ENCODE results near the gene RSPO4.

Gene RSPO4

DNA sequence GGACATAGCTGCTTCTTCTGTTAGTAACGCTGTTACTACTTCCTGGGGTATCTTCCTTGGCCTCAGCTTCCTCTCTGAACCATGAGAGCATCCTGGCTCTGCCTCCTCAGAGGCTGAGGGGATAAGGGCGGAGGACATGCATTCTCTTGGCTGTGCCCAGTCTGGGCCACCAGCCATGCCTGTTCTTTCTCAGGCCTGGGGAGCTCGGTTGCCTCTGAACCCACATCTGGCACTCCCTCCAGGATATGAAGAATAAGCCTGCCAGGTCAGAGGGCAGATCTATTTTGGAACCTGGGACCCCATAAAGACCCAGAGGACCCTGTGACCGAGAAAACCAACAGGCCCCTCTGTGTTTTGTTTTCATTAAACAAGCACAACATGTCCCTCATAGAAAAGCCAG is 79.3 kb downstream of the RSPO4 start:
- no peak for DNase-seq
- H3K4me3 Mint-ChIP-seq, result no peak overlapping the region
- H3K9me3 Mint-ChIP-seq, result no peaks in the 10 kb centered on the region
- no peaks in the 10 kb centered on the region for H3K36me3 Mint-ChIP-seq (ENCODE audit: low read depth)
- H3K27me3 Mint-ChIP-seq, result peaks cover 10% of the 10 kb centered on the region
- H3K27ac Mint-ChIP-seq, result no peak overlapping the region
- H3K4me1 Mint-ChIP-seq (ENCODE audit: low read depth), result no peaks in the 10 kb centered on the region

DNA sequence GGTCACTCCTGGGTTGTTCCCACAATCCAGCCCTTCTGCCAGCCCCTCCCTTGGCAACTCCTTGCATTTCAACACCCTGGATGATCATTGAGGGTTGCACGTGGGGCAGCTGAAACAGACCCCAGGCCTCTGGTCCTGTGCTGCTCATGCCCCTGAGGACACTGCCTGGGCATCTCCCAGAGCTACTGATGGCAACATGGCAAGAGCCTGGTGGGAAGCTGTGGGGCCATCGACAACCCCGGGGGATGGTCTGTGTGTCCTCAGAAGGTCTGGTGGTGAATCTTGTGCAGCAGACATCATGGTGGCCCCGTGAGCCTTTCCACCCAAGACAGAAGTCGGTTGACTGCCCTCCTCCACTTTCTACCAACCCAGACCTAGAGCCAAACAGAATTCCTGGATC is 81.0 kb downstream of the RSPO4 start:
- no peaks in the 10 kb centered on the region for H3K9me3 Mint-ChIP-seq

DNA sequence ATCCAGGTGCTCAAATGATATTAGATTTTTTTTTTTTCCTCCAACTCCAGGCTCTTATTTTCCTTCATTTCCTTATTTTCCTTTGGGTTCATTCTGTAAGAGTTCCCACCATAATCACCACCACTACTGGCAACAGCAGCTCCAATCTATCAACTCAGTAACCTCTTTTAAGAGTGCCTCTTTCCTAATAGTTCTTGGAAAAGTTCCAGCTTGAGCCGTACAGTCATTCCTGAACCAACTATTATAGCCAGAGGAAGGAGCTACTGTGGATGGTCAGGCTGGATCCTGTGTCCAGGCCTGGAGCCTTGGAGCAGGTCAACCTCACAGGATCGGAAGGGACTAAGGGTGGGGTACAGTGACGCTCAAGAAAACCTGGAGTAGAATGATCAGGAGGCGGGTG is 81.8 kb downstream of the RSPO4 start:
- Mint-ChIP-seq H3K27ac (no peak overlapping the region), H3K9me3 (no peaks in the 10 kb centered on the region), H3K4me3 (no peak overlapping the region), H3K27me3 (peaks cover 5% of the 10 kb centered on the region), H3K4me1 (ENCODE audit: low read depth) (no peaks in the 10 kb centered on the region), H3K36me3 (ENCODE audit: low read depth) (no peaks in the 10 kb centered on the region)
- no peak for DNase-seq

More for the DNA sequence above, 81.0 kb downstream of the RSPO4 start:
- no peak overlapping the region for H3K27ac Mint-ChIP-seq
- no peaks in the 10 kb centered on the region for H3K36me3 Mint-ChIP-seq (ENCODE audit: low read depth)
- H3K4me1 Mint-ChIP-seq (ENCODE audit: low read depth), result no peaks in the 10 kb centered on the region
- peaks cover 7% of the 10 kb centered on the region for H3K27me3 Mint-ChIP-seq
- DNase-seq, result no peak
- no peak overlapping the region for H3K4me3 Mint-ChIP-seq

DNA sequence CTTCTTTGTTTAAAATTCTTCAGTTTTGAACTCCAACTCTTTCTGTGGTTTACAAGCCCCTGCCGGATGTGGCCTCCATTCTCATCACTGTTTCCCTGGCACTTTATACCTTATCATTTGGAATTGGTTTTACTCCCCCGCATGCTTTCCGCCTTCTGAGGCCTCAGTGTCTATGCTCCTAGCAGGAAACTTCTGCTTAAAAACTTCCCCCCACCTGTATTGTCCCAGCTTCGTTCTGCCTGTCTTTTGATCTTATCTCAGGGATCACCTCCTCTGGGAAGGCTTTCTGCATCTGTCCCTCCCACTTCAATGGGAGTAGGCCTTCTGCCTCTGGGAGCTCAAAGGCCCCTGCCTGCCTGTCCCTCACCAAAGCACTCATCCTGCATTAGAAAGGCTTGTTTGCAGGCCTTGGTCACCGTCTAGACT is 82.6 kb downstream of the RSPO4 start:
- Mint-ChIP-seq H3K4me1 (ENCODE audit: low read depth) (no peaks in the 10 kb centered on the region), H3K27ac (no peak overlapping the region)

DNA sequence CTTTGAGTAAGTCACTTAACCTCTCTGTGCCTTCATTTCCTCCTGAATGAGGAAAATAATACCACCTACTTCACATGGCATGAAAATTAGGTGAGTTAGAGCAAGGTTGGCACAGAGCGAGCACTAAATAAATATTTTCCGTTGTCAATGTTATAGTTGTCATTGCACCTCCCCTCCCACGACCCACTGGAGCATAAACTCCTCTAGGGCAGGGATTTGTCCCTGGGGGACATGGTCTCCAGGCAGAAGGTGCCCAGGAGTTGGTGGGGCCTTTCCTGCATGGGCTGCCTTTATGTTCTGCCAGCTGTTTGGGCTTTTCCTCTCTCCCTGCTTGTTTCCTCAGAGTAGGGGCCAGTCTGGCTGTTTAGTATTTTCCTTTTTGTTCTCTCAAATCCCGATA is 84.7 kb downstream of the RSPO4 start:
- Mint-ChIP-seq H3K27ac (no peak overlapping the region), H3K9me3 (no peaks in the 10 kb centered on the region), H3K4me3 (no peak overlapping the region), H3K27me3 (peaks cover 15% of the 10 kb centered on the region), H3K4me1 (ENCODE audit: low read depth) (no peaks in the 10 kb centered on the region), H3K36me3 (ENCODE audit: low read depth) (no peaks in the 10 kb centered on the region)
- DNase-seq, result no peak

More for the DNA sequence above, 82.6 kb downstream of the RSPO4 start:
- no peak for DNase-seq
- H3K9me3 Mint-ChIP-seq, result no peaks in the 10 kb centered on the region
- no peak overlapping the region for H3K4me3 Mint-ChIP-seq
- no peaks in the 10 kb centered on the region for H3K36me3 Mint-ChIP-seq (ENCODE audit: low read depth)
- H3K27me3 Mint-ChIP-seq, result peaks cover 4% of the 10 kb centered on the region

DNA sequence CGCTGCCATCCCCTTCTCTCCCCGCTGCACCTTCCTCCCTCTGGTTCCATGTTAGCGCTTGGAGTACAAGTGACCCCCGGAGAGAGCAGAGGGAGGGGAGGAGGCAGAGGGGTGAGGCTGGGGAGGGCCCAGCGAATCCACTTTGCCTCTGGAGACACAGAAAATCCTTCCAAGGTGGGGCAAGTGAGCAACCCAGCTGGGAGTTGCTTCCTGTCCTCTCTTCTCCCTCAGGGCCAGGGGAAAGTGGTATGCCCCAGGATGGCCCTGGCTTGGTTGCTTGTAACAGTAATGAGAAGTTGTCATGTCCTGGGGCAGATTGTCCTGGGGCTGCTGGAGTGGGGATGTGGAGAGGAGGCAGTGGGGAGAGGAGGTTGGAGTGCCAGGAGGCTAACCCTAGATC is 85.3 kb downstream of the RSPO4 start:
- no peak overlapping the region for H3K4me3 Mint-ChIP-seq
- H3K27ac Mint-ChIP-seq, result no peak overlapping the region

DNA sequence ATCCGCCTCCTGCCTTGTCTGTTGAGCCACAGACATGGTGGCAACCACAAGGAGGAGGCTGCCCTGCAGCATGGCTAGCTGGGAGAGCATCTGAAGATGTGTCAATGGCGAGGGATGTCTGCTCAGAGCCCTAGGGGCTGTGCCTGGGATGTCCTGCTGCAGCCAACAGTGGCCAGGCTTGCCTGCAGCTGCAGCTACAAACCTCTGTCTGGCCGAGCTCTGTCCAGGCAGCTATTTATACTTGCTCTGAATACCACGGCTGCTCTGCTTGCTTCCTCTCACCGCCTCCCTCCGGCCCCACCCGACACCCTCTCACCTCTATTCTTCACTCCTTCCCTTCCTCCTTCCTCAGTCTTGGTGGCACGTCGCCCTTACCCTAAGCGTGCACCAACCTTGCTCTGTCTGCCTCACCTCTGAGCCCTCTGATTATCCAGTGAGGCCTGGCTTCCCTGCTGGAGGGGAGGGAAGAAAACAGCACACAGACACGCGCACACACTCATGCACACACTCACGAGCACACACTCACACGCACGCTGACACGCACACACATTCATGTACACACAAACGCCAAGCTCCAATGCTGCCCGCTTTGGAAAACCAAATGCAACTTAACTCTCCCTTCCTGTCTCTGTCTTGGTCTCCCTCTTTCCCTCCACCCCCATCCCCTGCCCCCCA is 85.8 kb downstream of the RSPO4 start, which contains the start of gene ANGPT4:
Gene ANGPT4 (minus strand): TSS at position 210 of the 675 bp plus-strand sequence. CDS start 120 bp downstream, at position 90.
- Mint-ChIP-seq H3K27me3 (peaks cover 15% of the 10 kb centered on the region), H3K4me1 (ENCODE audit: low read depth) (no peaks in the 10 kb centered on the region), H3K4me3 (no peak within 1 kb of the TSS), H3K27ac (no peak within 1 kb of the TSS), H3K9me3 (no peaks in the 10 kb centered on the region), H3K36me3 (ENCODE audit: low read depth) (no peaks in the 10 kb centered on the region)
- DNase-seq, result no peak

More for the DNA sequence above, 85.3 kb downstream of the RSPO4 start:
- Mint-ChIP-seq H3K27me3 (peaks cover 15% of the 10 kb centered on the region), H3K4me1 (ENCODE audit: low read depth) (no peaks in the 10 kb centered on the region), H3K9me3 (no peaks in the 10 kb centered on the region), H3K36me3 (ENCODE audit: low read depth) (no peaks in the 10 kb centered on the region)
- no peak for DNase-seq

DNA sequence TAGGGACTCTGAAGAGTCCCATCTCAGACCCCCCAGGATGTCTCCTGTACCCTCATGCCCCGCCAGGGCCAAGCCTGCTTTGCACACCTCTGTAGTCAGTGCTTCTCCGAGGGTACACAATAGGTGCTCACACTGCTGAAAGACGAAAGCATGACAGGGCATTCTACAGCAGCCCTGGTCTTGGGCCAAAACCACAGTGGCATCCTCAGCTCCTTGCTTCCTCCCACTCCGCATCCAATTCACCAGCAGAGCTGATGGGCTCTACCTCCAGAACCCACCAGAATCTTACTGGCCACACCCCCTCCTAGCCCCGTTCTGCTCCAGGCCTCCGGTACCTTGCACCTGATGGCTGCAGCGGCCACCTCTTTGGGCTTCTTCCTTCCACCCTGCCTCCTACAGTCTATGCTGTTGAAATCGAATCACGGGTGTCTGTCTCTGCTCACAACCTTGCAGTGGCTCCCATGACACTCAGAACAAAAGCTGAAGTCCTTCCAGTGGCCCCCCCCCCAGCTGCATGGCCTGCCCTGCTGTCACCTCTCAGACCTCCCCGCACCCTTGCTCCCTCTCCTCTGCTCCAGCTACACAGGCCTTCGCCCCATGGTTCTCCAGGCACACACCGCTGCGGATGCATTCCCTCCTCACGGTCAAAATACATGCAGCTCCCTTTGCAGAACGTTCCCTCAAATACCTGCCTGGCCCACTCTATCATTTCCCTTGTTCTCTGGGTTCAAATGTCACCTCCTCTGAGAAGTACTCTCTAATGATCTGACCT is 87.2 kb downstream of the RSPO4 start:
- DNase-seq, result no peak
- H3K36me3 Mint-ChIP-seq (ENCODE audit: low read depth), result no peaks in the 10 kb centered on the region
- H3K9me3 Mint-ChIP-seq, result no peaks in the 10 kb centered on the region
- H3K27me3 Mint-ChIP-seq, result peaks cover 15% of the 10 kb centered on the region
- no peaks in the 10 kb centered on the region for H3K4me1 Mint-ChIP-seq (ENCODE audit: low read depth)
- no peak overlapping the region for H3K27ac Mint-ChIP-seq
- H3K4me3 Mint-ChIP-seq, result no peak overlapping the region

DNA sequence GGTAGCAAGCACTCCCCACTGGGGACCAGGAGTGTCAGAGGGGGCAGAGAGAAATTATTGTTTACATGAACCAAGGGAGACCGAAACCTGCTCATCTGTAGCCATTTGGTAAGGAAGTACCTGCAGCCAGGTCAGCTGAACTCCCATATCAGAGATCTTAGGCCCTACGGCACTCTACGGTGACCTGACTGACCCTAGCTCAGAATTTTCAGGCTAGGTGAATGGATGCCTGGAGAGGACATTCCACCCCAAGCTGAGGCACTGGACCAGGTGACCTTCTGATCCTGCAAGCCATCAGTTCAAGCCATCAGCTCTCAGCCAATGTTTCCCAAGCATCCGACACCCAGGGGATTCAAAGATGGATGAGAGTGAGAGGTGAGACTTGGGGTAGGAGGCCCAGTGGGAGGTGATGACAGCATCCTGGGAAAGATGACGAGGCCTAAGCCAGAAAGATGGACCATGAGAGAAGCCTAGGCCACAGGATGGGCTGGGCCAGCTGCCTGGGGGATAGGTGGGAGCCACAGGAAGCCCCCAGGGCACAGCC is 88.7 kb downstream of the RSPO4 start:
- no peaks in the 10 kb centered on the region for H3K36me3 Mint-ChIP-seq (ENCODE audit: low read depth)

DNA sequence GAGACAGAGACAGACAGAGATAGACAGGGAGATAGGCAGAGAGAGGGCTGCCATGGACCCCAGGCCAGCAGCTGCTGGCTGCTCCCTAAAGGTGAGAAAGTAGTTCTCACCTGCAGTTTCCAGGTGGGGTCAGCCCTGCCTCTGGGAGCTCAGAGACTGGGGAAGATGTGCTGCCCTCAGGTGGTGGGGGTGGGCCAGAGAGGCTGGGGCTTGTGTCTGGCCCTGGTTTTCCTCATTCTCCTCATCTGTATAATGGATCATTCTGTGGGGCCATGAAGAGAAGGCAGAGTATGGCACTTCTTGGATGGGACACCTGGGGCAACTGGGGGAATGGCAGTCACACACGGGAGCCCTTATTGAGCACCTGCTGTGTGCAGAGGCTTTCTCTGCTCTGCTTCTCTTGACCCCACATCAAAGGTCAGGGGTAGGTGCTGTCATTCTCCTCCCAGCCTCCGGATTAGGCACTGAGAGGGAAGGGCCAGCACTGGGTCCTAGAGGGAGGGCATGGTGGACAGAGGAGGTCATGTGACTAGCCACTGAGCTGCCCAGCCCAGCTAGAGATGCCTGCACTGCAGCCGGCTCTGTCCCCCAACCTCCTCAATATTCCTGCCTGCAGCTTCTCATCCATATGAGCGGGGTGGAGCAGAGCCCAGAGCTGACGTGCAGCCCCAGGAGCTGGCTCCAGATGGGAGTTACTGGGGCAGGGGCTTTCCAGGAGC is 90.1 kb downstream of the RSPO4 start:
- Mint-ChIP-seq H3K27ac (no peak overlapping the region), H3K36me3 (ENCODE audit: low read depth) (no peaks in the 10 kb centered on the region), H3K9me3 (no peaks in the 10 kb centered on the region), H3K4me1 (ENCODE audit: low read depth) (no peaks in the 10 kb centered on the region), H3K27me3 (peaks cover 15% of the 10 kb centered on the region), H3K4me3 (no peak overlapping the region)
- DNase-seq, result no peak

More for the DNA sequence above, 88.7 kb downstream of the RSPO4 start:
- Mint-ChIP-seq H3K4me1 (ENCODE audit: low read depth) (no peaks in the 10 kb centered on the region), H3K4me3 (no peak overlapping the region), H3K27me3 (peaks cover 15% of the 10 kb centered on the region), H3K27ac (no peak overlapping the region), H3K9me3 (no peaks in the 10 kb centered on the region)
- DNase-seq, result no peak

DNA sequence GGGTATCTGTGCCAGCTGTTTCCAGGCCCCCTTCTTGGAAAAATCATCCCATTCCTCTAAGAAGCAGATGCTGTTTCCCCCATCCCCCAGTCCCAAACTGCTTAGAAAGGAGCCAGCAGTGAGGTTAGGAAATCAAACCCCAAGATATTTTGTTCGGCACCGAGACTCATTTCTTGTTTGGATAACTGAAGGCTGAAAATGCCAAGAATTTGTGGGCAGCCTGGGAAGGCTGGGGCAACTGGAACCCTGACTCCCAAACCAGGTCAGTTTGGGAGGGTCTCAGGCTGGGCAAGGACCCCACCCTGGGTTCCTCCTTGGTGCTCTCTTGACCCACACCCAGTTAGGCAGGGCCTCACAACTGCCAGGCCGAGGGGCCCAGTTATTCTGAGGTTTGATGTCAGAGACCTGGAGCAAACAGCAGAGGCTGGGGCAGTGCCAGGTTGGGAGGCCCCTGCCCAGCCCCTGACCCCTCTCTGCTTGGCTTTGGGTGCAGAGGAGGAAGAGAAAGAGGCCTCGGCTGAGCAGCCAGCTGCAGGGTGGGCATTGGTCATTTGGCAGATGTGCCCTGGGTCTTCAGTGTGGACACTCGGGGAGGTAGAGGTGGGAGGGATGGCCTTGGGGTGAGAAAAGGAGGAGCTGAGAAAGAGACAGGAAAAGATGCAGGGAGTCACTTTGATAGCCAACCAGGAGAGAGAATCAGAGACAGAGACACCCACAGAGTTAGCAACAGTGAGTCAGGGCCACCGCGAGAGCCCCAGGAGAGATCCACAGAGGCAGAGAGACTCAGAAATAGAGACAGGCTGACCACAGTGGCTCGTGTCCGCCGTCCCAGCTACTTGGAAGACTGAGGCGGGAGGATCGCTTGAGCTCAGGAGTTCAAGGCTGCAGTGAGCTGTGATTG is 91.0 kb downstream of the RSPO4 start:
- Mint-ChIP-seq H3K9me3 (no peaks in the 10 kb centered on the region), H3K27me3 (peaks cover 13% of the 10 kb centered on the region), H3K36me3 (ENCODE audit: low read depth) (no peaks in the 10 kb centered on the region), H3K4me3 (no peak overlapping the region), H3K27ac (no peak overlapping the region), H3K4me1 (ENCODE audit: low read depth) (no peaks in the 10 kb centered on the region)
- no peak for DNase-seq

DNA sequence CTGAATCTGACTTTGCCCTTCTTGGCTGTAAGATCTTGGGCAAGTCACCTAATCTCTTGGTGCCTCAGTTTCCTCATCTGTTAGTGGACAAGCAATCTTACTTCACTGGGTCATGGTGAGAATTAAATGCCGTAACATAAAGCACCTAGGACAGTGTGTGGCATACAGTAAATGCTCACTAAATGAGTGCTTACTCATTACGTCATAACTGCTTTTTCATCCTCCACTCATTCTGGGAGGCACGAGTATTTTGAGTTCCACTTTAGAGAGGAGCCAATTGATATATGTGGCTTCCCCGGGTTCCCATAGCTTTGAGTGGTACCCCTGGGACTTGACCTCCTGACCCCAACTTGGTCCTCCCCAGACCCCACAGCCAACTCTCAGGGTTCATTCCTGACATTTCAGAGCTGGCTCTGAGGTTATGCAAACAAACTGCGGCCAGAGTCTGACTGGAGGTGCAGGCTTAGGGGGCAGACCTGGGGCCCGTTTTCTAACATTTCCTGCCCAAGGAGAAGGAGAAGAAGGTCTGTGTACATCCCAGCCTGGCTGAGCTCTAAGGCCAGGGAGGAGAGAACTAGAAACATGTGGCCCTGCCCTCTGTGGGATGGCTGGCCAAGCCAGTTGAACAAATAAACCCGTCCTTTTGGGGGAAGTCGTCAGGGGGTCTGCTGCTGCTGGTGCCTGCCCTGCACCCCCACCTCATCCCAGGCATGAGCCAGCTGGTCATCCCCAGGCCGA is 91.8 kb downstream of the RSPO4 start:
- Mint-ChIP-seq H3K4me3 (no peak overlapping the region), H3K27ac (no peak overlapping the region), H3K36me3 (ENCODE audit: low read depth) (no peaks in the 10 kb centered on the region), H3K4me1 (ENCODE audit: low read depth) (no peaks in the 10 kb centered on the region), H3K27me3 (peaks cover 13% of the 10 kb centered on the region), H3K9me3 (no peaks in the 10 kb centered on the region)
- no peak for DNase-seq

DNA sequence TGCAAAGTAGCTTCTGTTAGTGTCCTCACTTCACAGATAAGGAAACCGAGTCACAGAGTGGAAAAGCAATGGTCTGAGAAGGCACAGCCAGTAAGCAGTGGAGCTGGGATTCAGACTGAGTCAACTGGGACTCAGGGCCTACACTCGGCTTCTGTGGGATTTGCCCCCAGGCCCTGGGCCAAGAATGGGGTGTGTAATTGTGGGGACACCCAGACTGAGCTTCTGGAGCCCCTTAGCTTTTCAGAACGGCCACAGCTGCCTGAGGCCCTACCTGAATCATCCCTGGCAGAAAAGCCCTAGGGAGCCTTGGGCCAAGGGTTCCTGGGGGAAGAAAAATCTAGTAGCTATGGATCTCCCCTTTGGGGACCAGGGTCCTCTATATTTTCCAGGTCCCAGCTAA is 92.5 kb downstream of the RSPO4 start:
- no peak overlapping the region for H3K4me3 Mint-ChIP-seq
- no peak overlapping the region for H3K27ac Mint-ChIP-seq
- H3K9me3 Mint-ChIP-seq, result no peaks in the 10 kb centered on the region
- no peaks in the 10 kb centered on the region for H3K36me3 Mint-ChIP-seq (ENCODE audit: low read depth)
- no peak for DNase-seq
- no peaks in the 10 kb centered on the region for H3K4me1 Mint-ChIP-seq (ENCODE audit: low read depth)
- peaks cover 12% of the 10 kb centered on the region for H3K27me3 Mint-ChIP-seq

Data from activated T-cell treated with anti-CD3 and anti-CD28 coated beads, Interleukin-2, amount 50 U/mL, for 24 hours (primary cell).